Psoas muscle (tissue), 8 donors: ENCODE measurements around the gene MRPL43. TPM values are rescaled to one million over a fixed set of nuclear protein-coding genes. Genes with fewer than 3 reads are reported as not detected.

Experiments
- ATAC-seq, 4 donors: fragments of 200-7000 bp; cut with Tn5 transposase; one replicate each; pipeline ENCODE4 v1.9.1; 2020; ENCODE audit warnings: moderate library complexity in 3 of 4, mild to moderate bottlenecking in 2 of 4
- DNase-seq, 2 donors: peaks; one replicate each; pipeline ENCODE4 v3.0.0-alpha.2; 2020
- H3K27ac ChIP-seq: fragments of 200-600 bp; one replicate; pipeline ENCODE4 v1.8.0; 2022
- H3K27me3 ChIP-seq, 3 donors: fragments of 200-600 bp in 1 of 3; one replicate each; pipeline versions ENCODE4 v1.6.1 to v1.8.0; 2013 to 2022; ENCODE audit warnings: low read length in 2 of 3, mild to moderate bottlenecking in 2 of 3, moderate library complexity in 1 of 3; ENCODE audit not compliant: insufficient read depth in 3 of 3
- H3K36me3 ChIP-seq, 2 donors: fragments of 200-600 bp in 1 of 2; one replicate each; pipeline versions ENCODE4 v1.6.1 to v1.8.0; 2013 to 2022; ENCODE audit warnings: low read depth in 1 of 2, mild to moderate bottlenecking in 1 of 2, moderate library complexity in 1 of 2; ENCODE audit not compliant: insufficient read depth in 1 of 2
- H3K4me1 ChIP-seq: fragments of 200-600 bp; one replicate; pipeline ENCODE4 v1.8.0; 2022
- H3K4me3 ChIP-seq: fragments of 200-600 bp; one replicate; pipeline ENCODE4 v1.8.0; 2022; ENCODE audit warnings: mild to moderate bottlenecking
- H3K9me3 ChIP-seq: fragments of 200-600 bp; one replicate; pipeline ENCODE4 v1.8.0; 2022
- CTCF ChIP-seq: fragments of 200-600 bp; IDR thresholded peaks from one replicate; pipeline ENCODE4 v1.8.0; 2022; ENCODE audit warnings: antibody characterized with exemption
- WGBS, 3 donors: extraction: QIAGEN DNeasy Blood & Tissue Kit; methylation state at CpG; one replicate each; pipeline versions ENCODE4 v1.1.6 to v1.1.7; 2013; 5-methylcytosine and 5-hydroxymethylcytosine counted together
- intact Hi-C, 2 donors: fragments of 100-400 bp; cut with DNase I; formaldehyde crosslinking; loops; one replicate each; pipeline versions ENCODE4 v1.11.0 to v1.14.2; 2022
- polyA plus RNA-seq, 3 donors: library from polyadenylated mRNA; stranded (reverse); fragments of 200-250 nt; gene quantifications; one replicate each; pipeline ENCODE4 v1.2.3, GENCODE V29; 2013
- total RNA-seq, 4 donors: library from RNA; stranded (reverse); fragmentation: NEBNext Ultra II Directional in 2 of 4; extraction: Animal tissue kit (Norgen Biotek cat#: 25700) in 2 of 4; gene quantifications; one replicate each; pipeline versions ENCODE4 v1.2.1 to v1.2.4, GENCODE V29; 2021 to 2023
- donor health status: healthy with polysubstance abuse.
- donor health status: DM: no; HTN: no; CAD: no; lungs with moderate emphysema.
- donor health status: Bipolar disorder and iron deficiency.
- donor health status: healthy.
- donor health status: DM: yes; HTN: yes; CAD: no.
- donor health status: DM: no; HTN: no; CAD: no.
- donor health status: DM: no; HTN: no; CAD: no.
- donor health status: DM: yes; HTN: yes; CAD: no.

MRPL43 gene
- total and polyA plus RNA-seq, 7 donors = 56.6 to 159 (median 90.1) TPM

GRCh38 chr10:101007915-101008822, 20.9 kb upstream of the MRPL43 start:
- Histone ChIP-seq H3K36me3 (peaks cover 0 to 44% of the 10 kb centered on the region in 2 donors), H3K27ac (no peak overlapping the region), H3K9me3 (no peaks in the 10 kb centered on the region), H3K4me3 (no peak overlapping the region), H3K27me3 (no peaks in the 10 kb centered on the region), H3K4me1 (peaks cover 23% of the 10 kb centered on the region)
- DNase-seq = peak in 1 of 2 donors; percentile 28
- intact Hi-C loops = no loop called here
- TF ChIP-seq CTCF = no peak
- 62 to 64% (median 63%) methylated on average over 13 of the region's 13 CpGs for WGBS, 3 donors
- ATAC-seq = no peak

DNA sequence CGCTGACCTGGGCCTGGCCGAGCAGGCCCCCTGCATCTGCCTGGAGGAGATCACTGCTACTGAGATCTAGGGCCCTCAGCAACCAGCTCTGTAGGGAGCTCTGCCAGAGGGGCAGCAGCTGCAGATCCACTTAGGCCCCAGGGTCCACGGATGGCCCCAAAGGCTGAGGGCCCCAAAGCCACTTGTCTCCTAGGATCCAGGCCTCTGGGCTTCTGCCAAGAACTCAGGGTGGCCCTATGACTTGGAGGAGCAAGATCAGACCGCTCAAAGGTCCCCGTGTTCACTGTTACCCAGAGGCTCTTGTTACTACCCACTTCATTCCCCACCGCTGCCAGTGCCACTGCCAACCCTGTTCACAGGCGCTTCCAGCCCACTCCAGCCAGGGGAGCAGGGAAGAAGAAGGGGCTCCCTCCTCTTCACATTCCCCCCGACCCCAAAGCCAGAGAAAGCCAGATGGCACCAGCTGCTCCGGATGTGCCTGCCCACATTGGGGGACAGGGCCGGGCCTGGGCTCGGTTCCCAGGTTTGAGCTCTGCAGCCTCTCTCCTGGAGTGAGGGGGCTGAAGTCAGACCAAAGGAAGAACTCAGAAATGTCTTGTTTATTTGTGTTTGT, 19.9 kb upstream of the MRPL43 start:
- peak overlapping the region; percentile 36 for H3K27ac ChIP-seq
- H3K4me3 ChIP-seq = no peak overlapping the region
- no peaks in the 10 kb centered on the region for H3K9me3 ChIP-seq
- H3K36me3 ChIP-seq = peaks cover 0 to 52% of the 10 kb centered on the region in 2 donors
- DNase-seq (no peak), ATAC-seq (no peak)
- H3K4me1 ChIP-seq = peaks cover 29% of the 10 kb centered on the region
- TF ChIP-seq CTCF = no peak
- intact Hi-C loops = no loop called here
- H3K27me3 ChIP-seq = no peaks in the 10 kb centered on the region
- 28 to 47% (median 33%) methylated on average over 9 to 11 of the region's 11 CpGs for WGBS, 3 donors

GRCh38 chr10:101006593-101007098, 19.3 kb upstream of the MRPL43 start:
- Histone ChIP-seq H3K4me1 (peaks cover 34% of the 10 kb centered on the region), H3K36me3 (peaks cover 0 to 52% of the 10 kb centered on the region in 2 donors), H3K27me3 (no peaks in the 10 kb centered on the region), H3K27ac (peak overlapping the region; percentile 36), H3K9me3 (no peaks in the 10 kb centered on the region), H3K4me3 (no peak overlapping the region)
- no peak for ATAC-seq
- 46 to 69% (median 55%) methylated on average over 28 to 33 of the region's 33 CpGs for WGBS, 3 donors
- TF ChIP-seq CTCF = no peak
- intact Hi-C loops = no loop called here
- no peak for DNase-seq

DNA sequence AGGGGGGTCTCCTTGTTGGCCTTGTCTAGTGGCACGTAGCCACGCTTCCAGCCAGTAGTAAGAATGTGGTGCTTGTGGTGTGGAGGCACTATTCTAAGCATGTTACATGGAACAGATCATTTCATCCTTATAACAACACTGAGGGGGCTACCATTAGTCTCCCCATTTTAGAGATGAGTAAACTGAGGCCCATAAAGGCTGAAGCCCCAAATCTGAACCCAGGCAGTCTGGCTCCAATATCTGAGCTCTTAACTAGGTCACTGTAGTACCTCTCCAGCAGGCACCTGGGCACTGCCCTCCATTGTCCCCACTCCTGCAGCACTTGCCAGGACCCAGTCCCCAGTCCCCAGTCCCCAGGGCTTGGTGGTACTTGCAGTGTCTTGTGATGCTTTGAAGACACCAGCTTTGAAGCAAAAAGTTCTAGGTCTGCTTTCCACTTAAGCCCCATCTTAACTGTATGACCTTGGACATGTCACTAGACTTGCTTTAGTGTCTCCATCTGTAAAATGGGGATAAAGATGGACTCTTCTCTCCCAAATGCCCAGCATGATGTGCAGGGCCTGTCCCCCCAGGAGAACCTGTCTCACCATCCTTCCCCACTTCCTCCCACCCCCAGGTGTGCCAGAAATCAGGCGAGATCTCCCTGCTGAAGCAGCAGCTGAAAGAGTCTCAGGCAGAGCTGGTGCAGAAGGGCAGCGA, 18.7 kb upstream of the MRPL43 start:
- Histone ChIP-seq H3K4me1 (peaks cover 39% of the 10 kb centered on the region), H3K9me3 (no peaks in the 10 kb centered on the region), H3K27me3 (no peaks in the 10 kb centered on the region), H3K27ac (no peak overlapping the region), H3K36me3 (peaks cover 0 to 52% of the 10 kb centered on the region in 2 donors), H3K4me3 (no peak overlapping the region)
- no peak for TF ChIP-seq CTCF
- intact Hi-C loops = no loop called here
- DNase-seq = no peak
- WGBS, 3 donors = 75 to 92% (median 77%) methylated on average over 4 of the region's 4 CpGs
- ATAC-seq = no peak
